K562 (cell line): Measurements from ENCODE around the gene TPK1.

Source experiments
- ERF ChIP-seq: fragments of 450-650 bp; formaldehyde crosslinking; IDR thresholded peaks from 2 replicates; pipeline ENCODE4 v1.4.0; 2020; ENCODE audit warnings: mild to moderate bottlenecking, mixed read lengths
- FOXJ3 ChIP-seq: sonication (generic); formaldehyde crosslinking; IDR thresholded peaks from 2 replicates; pipeline ENCODE4 v1.4.0; 2020; ENCODE audit warnings: mild to moderate bottlenecking, missing genetic modification reagents
- KDM4B ChIP-seq, 2 experiments: fragments of 450-650 bp in 1 of 2; sonication (generic) in 1 of 2; IDR thresholded peaks; 2 replicates each; pipeline ENCODE4 v1.6.1; 2016 to 2017; ENCODE audit warnings: borderline replicate concordance in 2 of 2, antibody characterized with exemption in 1 of 2, low read depth in 1 of 2, mild to moderate bottlenecking in 1 of 2
- MYNN ChIP-seq, 2 experiments: sonication (generic); formaldehyde crosslinking in 1 of 2; IDR thresholded peaks; 2 replicates each; pipeline versions ENCODE4 v1.5.0 to v1.6.1; 2016 to 2020; ENCODE audit warnings: antibody characterized with exemption in 1 of 2, missing genetic modification reagents in 1 of 2
- POLR2A ChIP-seq: fragments of 450-650 bp; conservative IDR thresholded peaks from 2 replicates; pipeline ENCODE4 v1.6.1; 2016
- SETDB1 ChIP-seq: IDR thresholded peaks from one replicate; pipeline ENCODE4 v1.6.1; 2012; ENCODE audit warnings: low read length, control low read depth, inconsistent platforms
- ZFP36 ChIP-seq: fragments of 150-350 bp; IDR thresholded peaks from 2 replicates; pipeline ENCODE4 v1.6.1; 2018; ENCODE audit warnings: low read length, low read depth; ENCODE audit not compliant: partially characterized antibody
- ZNF274 ChIP-seq: IDR thresholded peaks from 2 replicates; pipeline ENCODE4 v1.6.1; 2011; ENCODE audit warnings: low read depth, mild to moderate bottlenecking, low read length, moderate library complexity, borderline replicate concordance
- ZNF431 ChIP-seq: sonication (generic); formaldehyde crosslinking; IDR thresholded peaks from 2 replicates; pipeline ENCODE4 v1.8.0; 2022; ENCODE audit warnings: mild to moderate bottlenecking, missing genetic modification reagents
- TF ChIP-seq, protein P1 (sequence below), 3 experiments: IDR thresholded peaks in 2 of 3; conservative IDR thresholded peaks in 1 of 3; 2 replicates each; pipeline ENCODE4 v1.5.1; 2011 to 2012; ENCODE audit warnings: low read length in 3 of 3, mild to moderate bottlenecking in 3 of 3, control low read depth in 2 of 3, improper control_type of control experiment in 1 of 3, inconsistent platforms in 1 of 3, low read depth in 1 of 3, mixed read lengths in 1 of 3, moderate library complexity in 1 of 3; ENCODE audit not compliant: insufficient read depth in 2 of 3
- TF ChIP-seq, protein P2 (sequence below), 2 experiments: IDR thresholded peaks; 2 replicates each; pipeline ENCODE4 v1.6.1; 2012; ENCODE audit warnings: improper control_type of control experiment in 2 of 2, low read depth in 2 of 2, low read length in 2 of 2, borderline replicate concordance in 1 of 2

DNA sequence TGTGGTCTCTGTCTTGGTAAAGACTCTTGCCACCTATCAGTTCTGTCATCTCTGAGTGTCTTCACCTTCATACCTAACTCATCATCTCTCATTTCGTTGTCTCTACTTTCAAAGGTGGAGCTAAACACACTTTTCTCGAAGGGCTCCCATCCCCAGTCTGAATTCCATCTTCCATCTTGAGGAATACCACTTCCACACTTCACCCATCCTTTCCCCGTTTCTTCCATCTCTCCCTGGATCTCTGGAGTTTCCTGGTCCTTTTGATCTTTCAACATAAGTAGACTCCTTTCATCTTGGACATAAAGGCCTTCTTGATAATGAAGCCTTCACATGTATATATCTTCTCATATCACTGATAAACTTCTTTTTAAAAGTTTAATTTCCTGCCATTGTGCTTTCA lies 311.6 kb downstream of the TPK1 start:
- TF ChIP-seq, protein P1, sequence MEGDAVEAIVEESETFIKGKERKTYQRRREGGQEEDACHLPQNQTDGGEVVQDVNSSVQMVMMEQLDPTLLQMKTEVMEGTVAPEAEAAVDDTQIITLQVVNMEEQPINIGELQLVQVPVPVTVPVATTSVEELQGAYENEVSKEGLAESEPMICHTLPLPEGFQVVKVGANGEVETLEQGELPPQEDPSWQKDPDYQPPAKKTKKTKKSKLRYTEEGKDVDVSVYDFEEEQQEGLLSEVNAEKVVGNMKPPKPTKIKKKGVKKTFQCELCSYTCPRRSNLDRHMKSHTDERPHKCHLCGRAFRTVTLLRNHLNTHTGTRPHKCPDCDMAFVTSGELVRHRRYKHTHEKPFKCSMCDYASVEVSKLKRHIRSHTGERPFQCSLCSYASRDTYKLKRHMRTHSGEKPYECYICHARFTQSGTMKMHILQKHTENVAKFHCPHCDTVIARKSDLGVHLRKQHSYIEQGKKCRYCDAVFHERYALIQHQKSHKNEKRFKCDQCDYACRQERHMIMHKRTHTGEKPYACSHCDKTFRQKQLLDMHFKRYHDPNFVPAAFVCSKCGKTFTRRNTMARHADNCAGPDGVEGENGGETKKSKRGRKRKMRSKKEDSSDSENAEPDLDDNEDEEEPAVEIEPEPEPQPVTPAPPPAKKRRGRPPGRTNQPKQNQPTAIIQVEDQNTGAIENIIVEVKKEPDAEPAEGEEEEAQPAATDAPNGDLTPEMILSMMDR (IDR thresholded peaks at IDR 0.05 in 2 of 3, conservative IDR thresholded peaks at IDR 0.05 in 1 of 3; ENCODE audit: insufficient read depth in 2 of 3, low read depth in 1 of 3, low read length in 3 of 3) = no peak
- TF ChIP-seq FOXJ3 (no peak), KDM4B (IDR thresholded peaks at IDR 0.05; ENCODE audit: borderline replicate concordance in 2 of 2, low read depth in 1 of 2) (no peak), ZNF431 (CRISPR knock-in tag) (no peak), ERF (no peak), ZNF274 (no peak), SETDB1 (no peak), ZFP36 (no peak), MYNN (IDR thresholded peaks at IDR 0.05) (no peak), MYNN (CRISPR knock-in tag; IDR thresholded peaks at IDR 0.05) (no peak), POLR2A (no peak)
- TF ChIP-seq, protein P2, sequence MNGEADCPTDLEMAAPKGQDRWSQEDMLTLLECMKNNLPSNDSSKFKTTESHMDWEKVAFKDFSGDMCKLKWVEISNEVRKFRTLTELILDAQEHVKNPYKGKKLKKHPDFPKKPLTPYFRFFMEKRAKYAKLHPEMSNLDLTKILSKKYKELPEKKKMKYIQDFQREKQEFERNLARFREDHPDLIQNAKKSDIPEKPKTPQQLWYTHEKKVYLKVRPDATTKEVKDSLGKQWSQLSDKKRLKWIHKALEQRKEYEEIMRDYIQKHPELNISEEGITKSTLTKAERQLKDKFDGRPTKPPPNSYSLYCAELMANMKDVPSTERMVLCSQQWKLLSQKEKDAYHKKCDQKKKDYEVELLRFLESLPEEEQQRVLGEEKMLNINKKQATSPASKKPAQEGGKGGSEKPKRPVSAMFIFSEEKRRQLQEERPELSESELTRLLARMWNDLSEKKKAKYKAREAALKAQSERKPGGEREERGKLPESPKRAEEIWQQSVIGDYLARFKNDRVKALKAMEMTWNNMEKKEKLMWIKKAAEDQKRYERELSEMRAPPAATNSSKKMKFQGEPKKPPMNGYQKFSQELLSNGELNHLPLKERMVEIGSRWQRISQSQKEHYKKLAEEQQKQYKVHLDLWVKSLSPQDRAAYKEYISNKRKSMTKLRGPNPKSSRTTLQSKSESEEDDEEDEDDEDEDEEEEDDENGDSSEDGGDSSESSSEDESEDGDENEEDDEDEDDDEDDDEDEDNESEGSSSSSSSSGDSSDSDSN (IDR thresholded peaks at IDR 0.05; ENCODE audit: borderline replicate concordance in 1 of 2, low read depth in 2 of 2, low read length in 2 of 2) = no peak
